Skeletal muscle satellite cell (primary cell): ENCODE data around the gene MRPL41.
"Not testable (repeated sequence)": the region's sequence is repeated elsewhere in the genome, so short reads cannot be mapped to it uniquely, and the experiment has no call there.

ENCODE experiments used
- H3K27me3 ChIP-seq: 2 replicates; pipeline ENCODE4 v1.7.0; 2013; ENCODE audit warnings: low read length; ENCODE audit not compliant: control insufficient read depth, insufficient read depth
- H3K36me3 ChIP-seq: 2 replicates; pipeline ENCODE4 v1.7.0; 2013; ENCODE audit warnings: mild to moderate bottlenecking, control low read depth, low read length; ENCODE audit not compliant: insufficient read depth
- H3K4me1 ChIP-seq: 2 replicates; pipeline ENCODE4 v1.7.0; 2013; ENCODE audit warnings: low read length; ENCODE audit not compliant: control insufficient read depth, insufficient read depth
- H3K4me2 ChIP-seq: 2 replicates; pipeline ENCODE4 v1.7.0; 2013; ENCODE audit warnings: mild to moderate bottlenecking, low read length
- H3K4me3 ChIP-seq: 2 replicates; pipeline ENCODE4 v1.7.0; 2013; ENCODE audit warnings: low read length
- H3K9ac ChIP-seq: 2 replicates; pipeline ENCODE4 v1.7.0; 2013; ENCODE audit warnings: mild to moderate bottlenecking, low read depth, low read length, moderate library complexity
- H3K9me3 ChIP-seq: replicated peaks from 2 replicates; pipeline ENCODE4 v1.7.0; 2013; ENCODE audit warnings: mild to moderate bottlenecking, control low read depth, low read length

The MRPL41 gene

GRCh38 chr9:137513801-137514570 lies 37.7 kb upstream of the MRPL41 start:
- H3K4me2 ChIP-seq, H3K4me1 ChIP-seq, H3K27me3 ChIP-seq, H3K9ac ChIP-seq, H3K9me3 ChIP-seq, H3K4me3 ChIP-seq, H3K36me3 ChIP-seq: not testable (repeated sequence)

- Histone ChIP-seq H3K4me2 (no peak overlapping the region), H3K9ac (no peak overlapping the region), H3K36me3 (no peaks in the 10 kb centered on the region), H3K9me3 (no peaks in the 10 kb centered on the region), H3K4me1 (no peaks in the 10 kb centered on the region), H3K27me3 (no peaks in the 10 kb centered on the region), H3K4me3 (no peak overlapping the region)
Measured at GRCh38 chr9:137514691-137515337, 36.9 kb upstream of the MRPL41 start.

DNA sequence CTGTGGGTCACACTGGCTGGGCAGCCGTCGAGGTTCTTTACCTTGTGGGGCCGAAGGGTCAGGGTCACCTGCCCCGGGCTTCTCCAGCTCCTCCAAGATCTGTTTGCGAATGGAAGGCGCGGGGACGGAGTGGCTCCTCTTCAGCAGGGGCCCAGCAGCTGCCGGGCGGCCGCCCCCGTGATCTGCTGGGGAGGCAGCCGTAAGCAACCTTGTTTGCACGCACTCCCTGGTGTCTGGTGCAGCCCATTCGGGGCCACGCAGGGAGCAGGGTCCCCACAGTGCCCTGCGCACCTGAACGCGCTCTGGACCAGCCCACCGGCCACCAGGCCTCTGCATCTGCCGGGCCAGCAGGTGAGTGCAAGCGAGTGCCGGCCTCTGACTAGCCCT lies 36.3 kb upstream of the MRPL41 start:
- Histone ChIP-seq H3K9ac (no peak overlapping the region), H3K36me3 (no peaks in the 10 kb centered on the region), H3K9me3 (no peaks in the 10 kb centered on the region), H3K4me1 (no peaks in the 10 kb centered on the region), H3K4me3 (no peak overlapping the region), H3K27me3 (no peaks in the 10 kb centered on the region), H3K4me2 (no peak overlapping the region)

GRCh38 chr9:137516144-137516917 lies 35.3 kb upstream of the MRPL41 start:
- H3K4me3 ChIP-seq = no peak overlapping the region
- H3K4me1 ChIP-seq = no peaks in the 10 kb centered on the region
- no peak overlapping the region for H3K4me2 ChIP-seq
- no peaks in the 10 kb centered on the region for H3K36me3 ChIP-seq
- H3K9me3 ChIP-seq = no peaks in the 10 kb centered on the region
- H3K9ac ChIP-seq = no peak overlapping the region
- no peaks in the 10 kb centered on the region for H3K27me3 ChIP-seq

DNA sequence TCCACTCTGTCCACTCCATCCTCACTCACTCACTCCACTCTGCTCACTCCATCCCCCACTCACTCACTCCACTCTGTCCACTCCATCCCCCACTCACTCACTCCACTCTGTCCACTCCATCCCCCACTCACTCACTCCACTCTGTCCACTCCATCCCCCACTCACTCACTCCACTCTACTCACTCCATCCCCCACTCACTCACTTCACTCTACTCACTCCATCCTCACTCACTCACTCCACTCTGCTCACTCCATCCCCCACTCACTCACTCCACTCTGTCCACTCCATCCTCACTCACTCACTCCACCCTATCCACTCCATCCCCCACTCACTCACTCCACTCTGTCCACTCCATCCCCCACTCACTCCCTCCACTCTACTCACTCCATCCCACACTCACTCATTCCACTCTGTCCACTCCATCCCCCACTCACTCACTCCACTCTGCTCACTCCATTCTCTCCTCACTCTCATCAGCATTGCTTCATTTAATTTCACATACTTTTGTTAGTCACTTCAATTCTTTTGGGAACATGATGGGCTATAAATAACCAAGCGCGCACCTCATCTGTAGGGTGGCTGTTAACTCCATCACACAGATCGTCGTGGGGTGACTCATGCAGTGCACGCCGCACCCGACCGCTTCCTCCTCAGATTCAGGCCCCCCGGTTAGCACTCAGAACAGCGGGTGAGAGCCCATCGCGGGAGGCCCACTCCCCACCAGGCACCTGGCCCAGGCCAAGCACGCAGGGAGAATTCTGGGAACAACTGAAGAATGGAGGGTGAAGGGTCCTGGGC lies 32.8 kb upstream of the MRPL41 start:
- H3K9me3 ChIP-seq, H3K4me2 ChIP-seq, H3K4me3 ChIP-seq, H3K36me3 ChIP-seq, H3K27me3 ChIP-seq, H3K4me1 ChIP-seq, H3K9ac ChIP-seq: not testable (repeated sequence)

DNA sequence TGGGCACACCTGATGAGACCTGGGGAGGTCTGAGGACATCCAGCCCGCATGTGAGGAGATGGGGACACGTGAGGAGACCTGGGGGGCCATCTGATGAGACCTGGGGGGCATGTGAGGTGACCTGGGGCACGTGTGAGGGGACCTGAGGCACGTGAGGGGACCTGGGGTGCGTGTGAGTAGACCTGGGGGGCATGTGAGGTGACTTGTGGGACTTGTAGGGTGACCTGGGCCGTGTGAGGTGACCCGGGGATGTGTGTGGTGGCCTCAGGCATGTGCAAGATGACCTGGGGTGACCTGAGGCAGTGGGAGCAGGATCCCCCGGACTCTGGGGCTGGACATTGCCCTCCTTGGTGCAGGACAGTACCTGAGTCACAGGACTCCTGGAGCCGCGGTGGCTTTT lies 32.1 kb upstream of the MRPL41 start:
- H3K9me3 ChIP-seq = no peaks in the 10 kb centered on the region
- no peaks in the 10 kb centered on the region for H3K27me3 ChIP-seq
- H3K4me3 ChIP-seq = no peak overlapping the region
- H3K9ac ChIP-seq = no peak overlapping the region
- no peak overlapping the region for H3K4me2 ChIP-seq
- no peaks in the 10 kb centered on the region for H3K4me1 ChIP-seq
- no peaks in the 10 kb centered on the region for H3K36me3 ChIP-seq

DNA sequence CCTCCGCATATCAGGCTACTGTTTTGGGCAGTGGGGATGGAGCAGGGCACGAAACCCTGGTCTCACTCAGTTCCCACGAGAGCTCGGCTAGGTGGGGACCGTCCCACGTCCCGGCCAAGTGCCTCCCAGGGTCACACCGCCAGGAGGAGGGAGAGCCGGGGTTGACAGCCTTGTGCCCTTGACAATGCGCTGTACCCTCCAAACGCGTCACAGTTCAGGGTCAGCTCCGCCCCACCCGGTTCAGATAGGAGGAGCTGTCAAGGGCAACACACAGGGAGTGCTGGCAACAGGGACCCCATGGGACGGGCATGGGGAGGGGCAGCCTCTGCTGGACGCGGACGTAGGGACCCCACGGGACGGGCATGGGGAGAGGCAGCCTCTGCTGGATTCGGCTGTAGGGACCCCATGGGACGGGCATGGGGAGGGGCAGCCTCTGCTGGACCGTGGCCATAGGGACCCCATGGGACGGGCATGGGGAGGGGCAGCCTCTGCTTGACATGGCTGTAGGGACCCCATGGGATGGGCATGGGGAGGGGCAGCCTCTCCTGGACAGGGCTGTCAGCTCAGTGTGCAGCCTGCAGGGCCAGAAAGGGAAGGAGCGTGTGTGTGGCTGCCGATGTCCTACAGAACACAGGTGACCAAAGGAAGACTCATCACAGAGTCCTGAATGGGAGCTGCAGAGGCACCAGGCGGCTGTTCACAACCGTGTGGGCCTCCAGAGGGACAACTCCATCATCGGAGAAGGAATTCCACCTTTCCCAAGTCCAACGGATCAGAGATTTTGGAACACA lies 30.9 kb upstream of the MRPL41 start:
- Histone ChIP-seq H3K9me3 (no peaks in the 10 kb centered on the region), H3K36me3 (no peaks in the 10 kb centered on the region), H3K4me1 (no peaks in the 10 kb centered on the region), H3K4me3 (no peak overlapping the region), H3K4me2 (no peak overlapping the region), H3K9ac (no peak overlapping the region), H3K27me3 (no peaks in the 10 kb centered on the region)

DNA sequence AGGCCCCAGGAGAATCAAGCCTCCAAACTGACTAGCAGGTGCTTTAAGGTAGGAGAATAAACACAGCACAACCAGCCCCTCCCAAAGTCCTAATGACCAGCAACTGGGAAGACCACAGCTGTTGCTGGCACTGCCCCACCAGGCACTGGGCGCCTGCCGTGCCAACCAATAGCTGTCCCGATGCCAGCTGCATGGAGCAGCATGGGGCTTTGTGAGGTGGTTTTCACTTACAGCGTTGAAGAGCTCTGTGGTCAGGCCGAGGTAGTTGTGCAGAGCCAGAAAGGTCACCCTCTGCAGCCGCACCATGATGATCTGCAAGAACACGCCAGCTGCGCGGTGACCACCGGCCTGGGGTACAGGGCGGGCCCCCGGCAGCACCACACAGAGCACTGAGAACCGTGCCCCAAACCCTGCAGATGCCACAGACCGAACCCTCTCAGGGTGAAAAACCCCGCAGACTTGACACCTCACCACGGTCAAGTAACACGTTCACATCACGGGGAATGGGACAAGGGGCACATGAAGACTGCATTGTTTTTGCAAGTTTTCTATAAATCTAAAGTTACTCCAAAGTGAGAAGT lies 30.2 kb upstream of the MRPL41 start:
- no peak overlapping the region for H3K9ac ChIP-seq
- H3K36me3 ChIP-seq = no peaks in the 10 kb centered on the region
- H3K4me1 ChIP-seq = no peaks in the 10 kb centered on the region
- H3K4me3 ChIP-seq = no peak overlapping the region
- H3K4me2 ChIP-seq = no peak overlapping the region
- H3K9me3 ChIP-seq = no peaks in the 10 kb centered on the region
- H3K27me3 ChIP-seq = no peaks in the 10 kb centered on the region

DNA sequence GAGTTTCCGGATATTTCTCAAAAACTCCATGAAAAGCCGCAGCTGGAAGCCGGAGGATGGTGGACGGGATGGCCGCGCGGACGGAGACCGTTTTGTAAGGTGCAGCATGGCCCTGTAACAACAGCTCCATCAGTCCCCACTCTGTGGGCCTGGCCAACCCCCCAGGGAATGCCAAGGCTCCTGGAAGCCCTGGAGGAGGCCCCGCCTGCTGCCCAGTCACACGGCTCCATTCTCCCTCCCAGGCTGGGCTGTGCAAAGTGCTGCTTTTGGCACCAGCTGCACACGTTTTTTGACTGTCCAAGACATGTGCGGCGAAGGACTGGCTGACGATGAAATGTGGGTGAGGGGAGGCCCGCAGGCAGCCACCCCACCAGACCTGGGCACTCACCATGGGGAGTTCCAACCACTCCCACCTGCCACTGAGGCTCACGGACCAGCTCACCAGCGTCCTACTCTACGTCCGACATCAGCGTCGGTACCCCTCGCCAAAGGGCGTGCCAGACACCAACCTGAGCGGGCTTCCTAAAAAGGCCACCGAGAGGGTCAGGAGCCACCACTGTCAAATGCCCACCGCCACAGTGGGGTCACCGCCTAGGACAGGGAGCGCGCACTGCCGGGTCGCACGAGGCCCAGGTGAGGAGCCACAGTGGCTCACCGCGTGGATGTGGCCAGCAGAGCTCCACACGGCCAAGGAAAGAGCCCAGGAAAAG lies 28.8 kb upstream of the MRPL41 start:
- no peaks in the 10 kb centered on the region for H3K9me3 ChIP-seq
- no peak overlapping the region for H3K4me3 ChIP-seq
- H3K27me3 ChIP-seq = no peaks in the 10 kb centered on the region
- H3K36me3 ChIP-seq = no peaks in the 10 kb centered on the region
- no peak overlapping the region for H3K4me2 ChIP-seq
- no peak overlapping the region for H3K9ac ChIP-seq
- no peaks in the 10 kb centered on the region for H3K4me1 ChIP-seq
